Activated CD8-positive, alpha-beta T cell treated with anti-CD3 and anti-CD28 coated beads for 36 hours (primary cell): ENCODE measurements around the gene PBX2. TPM values are rescaled to one million over a fixed set of nuclear protein-coding genes. Genes with fewer than 3 reads are reported as not detected.

Experiments used
- ATAC-seq: fragments of 200-7000 bp; cut with Tn5 transposase; one replicate; pipeline ENCODE4 v1.10.0; 2021; ENCODE audit warnings: mild to moderate bottlenecking, moderate library complexity
- CTCF ChIA-PET: fragments of 350-600 bp; sonication (Branson Sonifier 250); formaldehyde crosslinking; loops from one replicate; lab custom pipeline; 2021; ENCODE audit warnings: antibody characterized with exemption; lab: Charles Lee
- POLR2A ChIA-PET: fragments of 350-600 bp; sonication (Branson Sonifier 250); formaldehyde crosslinking; loops from one replicate; lab custom pipeline; 2021; ENCODE audit warnings: antibody characterized with exemption; lab: Charles Lee
- DNase-seq: peaks from one replicate; pipeline ENCODE4 v3.0.0-alpha.2; 2020
- H3K27ac Mint-ChIP-seq: one replicate; pipeline ENCODE4 v1.8.0; 2021; ENCODE audit warnings: mild to moderate bottlenecking, mixed read lengths
- H3K27me3 Mint-ChIP-seq: one replicate; pipeline ENCODE4 v1.8.0; 2021; ENCODE audit warnings: mixed read lengths
- H3K36me3 Mint-ChIP-seq: one replicate; pipeline ENCODE4 v1.8.0; 2021; ENCODE audit warnings: low read depth, mixed read lengths
- H3K4me1 Mint-ChIP-seq: one replicate; pipeline ENCODE4 v1.8.0; 2021; ENCODE audit warnings: low read depth, mixed read lengths
- H3K4me3 Mint-ChIP-seq: one replicate; pipeline ENCODE4 v1.8.0; 2021; ENCODE audit warnings: mild to moderate bottlenecking, moderate library complexity, mixed read lengths
- H3K9me3 Mint-ChIP-seq: one replicate; pipeline ENCODE4 v1.8.0; 2021; ENCODE audit warnings: mixed read lengths
- intact Hi-C: fragments of 100-400 bp; cut with micrococcal nuclease; formaldehyde crosslinking; loops from one replicate; pipeline ENCODE4 v1.10.0; 2022
- total RNA-seq, 2 experiments: library from RNA; stranded (reverse); gene quantifications; one replicate each; pipeline ENCODE4 v1.2.3, GENCODE V29; 2021
- TF ChIP-seq, protein P1 (sequence below): fragments of 200-600 bp; IDR thresholded peaks from one replicate; pipeline ENCODE4 v1.8.0; 2022; ENCODE audit warnings: antibody characterized with exemption, mild to moderate bottlenecking

Gene PBX2
- total RNA-seq, 2 experiments from 2014 or later = 59.6 to 64.2 TPM

DNA sequence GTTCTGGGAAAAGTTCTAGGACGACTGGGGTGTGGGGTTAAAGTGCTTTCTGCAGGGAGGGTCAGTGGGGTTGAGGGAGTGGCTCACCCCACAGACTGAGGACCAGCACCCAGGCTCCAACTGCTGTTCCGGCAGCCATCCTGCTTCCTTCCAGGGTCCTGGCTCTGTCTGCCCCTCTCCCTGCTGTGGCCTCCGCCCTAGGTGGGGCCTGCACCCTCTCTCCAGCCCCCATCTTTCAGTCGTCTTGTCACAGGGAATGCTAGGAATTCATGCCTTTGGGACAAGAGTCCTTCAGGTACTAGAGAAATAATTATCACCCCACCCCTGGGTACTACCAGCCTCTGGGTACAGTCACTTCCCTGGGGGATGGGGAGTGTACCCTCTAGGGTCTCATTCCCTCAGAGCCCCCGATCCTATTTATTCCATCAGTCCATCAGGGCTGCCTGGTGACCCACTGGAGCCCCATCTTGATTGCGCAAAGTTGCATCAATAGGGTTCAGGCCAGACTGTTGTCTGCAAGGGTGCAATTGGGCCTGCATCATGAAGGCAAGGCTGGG is 5.8 kb downstream of the PBX2 start, which contains the start of gene AGER:
Gene AGER (minus strand): TSS at position 170 of the 557 bp plus-strand sequence. CDS start 31 bp downstream, at position 139.
- Mint-ChIP-seq H3K27me3 (no peaks in the 10 kb centered on the region), H3K36me3 (peaks cover 65% of the 10 kb centered on the region), H3K4me3 (no peak within 1 kb of the TSS), H3K4me1 (peaks cover 68% of the 10 kb centered on the region), H3K9me3 (no peaks in the 10 kb centered on the region), H3K27ac (peak within 1 kb of the TSS; percentile 73)
- intact Hi-C loops = no loop called here
- TF ChIP-seq, protein P1, sequence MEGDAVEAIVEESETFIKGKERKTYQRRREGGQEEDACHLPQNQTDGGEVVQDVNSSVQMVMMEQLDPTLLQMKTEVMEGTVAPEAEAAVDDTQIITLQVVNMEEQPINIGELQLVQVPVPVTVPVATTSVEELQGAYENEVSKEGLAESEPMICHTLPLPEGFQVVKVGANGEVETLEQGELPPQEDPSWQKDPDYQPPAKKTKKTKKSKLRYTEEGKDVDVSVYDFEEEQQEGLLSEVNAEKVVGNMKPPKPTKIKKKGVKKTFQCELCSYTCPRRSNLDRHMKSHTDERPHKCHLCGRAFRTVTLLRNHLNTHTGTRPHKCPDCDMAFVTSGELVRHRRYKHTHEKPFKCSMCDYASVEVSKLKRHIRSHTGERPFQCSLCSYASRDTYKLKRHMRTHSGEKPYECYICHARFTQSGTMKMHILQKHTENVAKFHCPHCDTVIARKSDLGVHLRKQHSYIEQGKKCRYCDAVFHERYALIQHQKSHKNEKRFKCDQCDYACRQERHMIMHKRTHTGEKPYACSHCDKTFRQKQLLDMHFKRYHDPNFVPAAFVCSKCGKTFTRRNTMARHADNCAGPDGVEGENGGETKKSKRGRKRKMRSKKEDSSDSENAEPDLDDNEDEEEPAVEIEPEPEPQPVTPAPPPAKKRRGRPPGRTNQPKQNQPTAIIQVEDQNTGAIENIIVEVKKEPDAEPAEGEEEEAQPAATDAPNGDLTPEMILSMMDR = no peak
- DNase-seq (no peak), ATAC-seq (no peak)
- POLR2A ChIA-PET = no interaction called here
- CTCF ChIA-PET = no interaction called here

DNA sequence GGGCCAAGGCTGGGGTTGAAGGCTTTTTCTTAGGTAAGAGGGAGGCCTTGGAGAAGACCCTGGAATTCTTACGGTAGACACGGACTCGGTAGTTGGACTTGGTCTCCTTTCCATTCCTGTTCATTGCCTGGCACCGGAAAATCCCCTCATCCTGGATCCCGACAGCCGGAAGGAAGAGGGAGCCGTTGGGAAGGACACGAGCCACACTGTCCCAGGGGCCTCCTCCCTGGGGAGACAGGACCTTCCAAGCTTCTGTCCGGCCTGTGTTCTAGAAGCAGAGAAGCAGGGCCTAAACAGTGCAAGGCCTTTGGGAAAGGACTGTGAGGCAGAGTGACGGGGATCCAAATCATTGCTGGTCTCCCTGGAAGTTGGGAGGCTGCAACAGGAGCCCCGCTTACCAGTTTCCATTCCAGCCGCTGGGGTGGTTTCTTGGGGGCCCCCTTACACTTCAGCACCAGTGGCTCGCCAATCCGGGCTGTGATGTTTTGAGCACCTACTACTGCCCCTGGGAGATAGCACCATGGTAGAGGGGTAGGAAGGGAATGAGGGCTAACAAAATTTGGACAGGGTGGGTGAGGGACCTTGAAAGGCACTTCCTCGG is 6.4 kb downstream of the PBX2 start:
- intact Hi-C loops = no loop called here
- ChIA-PET CTCF (no interaction called here), POLR2A (interaction anchor here (1.2 kb wide), 1 partner anchor 56 kb away, joined by 6 read pairs; the partner anchor contains the start of gene ATF6B)
- Mint-ChIP-seq H3K4me1 (peaks cover 68% of the 10 kb centered on the region), H3K4me3 (no peak overlapping the region), H3K9me3 (no peaks in the 10 kb centered on the region), H3K36me3 (peaks cover 65% of the 10 kb centered on the region), H3K27ac (peak overlapping the region; percentile 73), H3K27me3 (no peaks in the 10 kb centered on the region)
- DNase-seq (no peak), ATAC-seq (no peak)
- TF ChIP-seq, protein P1 = no peak

DNA sequence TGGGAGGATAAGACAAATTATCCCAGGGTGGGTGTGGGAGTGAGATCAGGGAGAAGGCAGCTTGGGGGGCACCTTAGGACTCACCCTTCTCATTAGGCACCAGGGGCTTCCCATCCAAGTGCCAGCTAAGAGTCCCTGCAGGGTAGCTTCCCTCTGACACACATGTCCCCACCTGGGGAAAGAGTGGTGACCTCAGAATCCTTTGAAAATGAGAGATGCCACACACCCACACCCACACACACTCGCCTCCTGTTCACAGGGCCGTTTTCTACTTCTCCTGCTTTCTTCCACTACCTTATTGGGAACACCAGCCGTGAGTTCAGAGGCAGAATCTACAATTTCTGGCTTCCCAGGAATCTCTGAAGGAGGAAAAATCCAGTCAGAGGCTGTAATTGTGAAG is 7.0 kb downstream of the PBX2 start:
- intact Hi-C loops = no loop called here
- no peak for DNase-seq
- H3K36me3 Mint-ChIP-seq = peaks cover 59% of the 10 kb centered on the region

DNA sequence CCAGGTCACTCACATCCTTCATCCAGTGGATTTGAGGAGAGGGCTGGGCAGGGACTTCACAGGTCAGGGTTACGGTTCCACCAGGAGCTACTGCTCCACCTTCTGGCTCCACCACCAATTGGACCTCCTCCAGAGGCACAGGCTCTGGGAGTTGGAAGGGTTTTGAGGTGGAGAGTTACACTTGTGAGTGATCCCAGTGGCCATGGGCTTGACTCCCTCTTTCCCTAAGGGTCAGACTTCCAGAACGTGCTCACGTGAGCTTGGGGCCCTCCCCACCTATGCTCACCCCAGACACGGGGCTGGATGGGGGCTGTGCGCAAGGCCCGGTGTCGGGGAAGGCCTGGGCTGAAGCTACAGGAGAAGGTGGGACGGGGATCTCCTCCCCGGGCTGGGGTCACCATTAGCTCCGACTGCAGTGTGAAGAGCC is 7.4 kb downstream of the PBX2 start:
- ATAC-seq (no peak), DNase-seq (no peak)
- peaks cover 57% of the 10 kb centered on the region for H3K36me3 Mint-ChIP-seq
- H3K4me1 Mint-ChIP-seq = peaks cover 59% of the 10 kb centered on the region
- POLR2A ChIA-PET = interaction anchor here (0.9 to 1.2 kb wide), 2 partner anchors 8 to 55 kb away, joined by 3 to 6 read pairs; partner anchors contain the start of gene ATF6B
- no peaks in the 10 kb centered on the region for H3K27me3 Mint-ChIP-seq
- CTCF ChIA-PET = no interaction called here
- peak overlapping the region; percentile 73 for H3K27ac Mint-ChIP-seq
- intact Hi-C loops = no loop called here
- H3K4me3 Mint-ChIP-seq = no peak overlapping the region
- no peaks in the 10 kb centered on the region for H3K9me3 Mint-ChIP-seq
- TF ChIP-seq, protein P1 = no peak

More for the DNA sequence above, 7.0 kb downstream of the PBX2 start:
- TF ChIP-seq, protein P1 = no peak
- peaks cover 63% of the 10 kb centered on the region for H3K4me1 Mint-ChIP-seq
- peak overlapping the region; percentile 73 for H3K27ac Mint-ChIP-seq
- no peaks in the 10 kb centered on the region for H3K27me3 Mint-ChIP-seq
- ChIA-PET CTCF (no interaction called here), POLR2A (interaction anchor here (0.9 to 1.2 kb wide), 2 partner anchors 8 to 55 kb away, joined by 3 to 6 read pairs; partner anchors contain the start of gene ATF6B)
- no peaks in the 10 kb centered on the region for H3K9me3 Mint-ChIP-seq
- ATAC-seq = no peak
- no peak overlapping the region for H3K4me3 Mint-ChIP-seq
